Caki2 (cell line): Measurements from ENCODE around the gene SPATS2L. TPM values are rescaled to one million over a fixed set of nuclear protein-coding genes. Genes with fewer than 3 reads are reported as not detected.

Experiments used
- DNase-seq: peaks from one replicate; pipeline ENCODE4 v3.0.0-alpha.2; 2015; ENCODE audit warnings: low read depth
- in situ Hi-C: cut with HindIII; loops from 2 replicates; pipeline ENCODE4 v1.10.0; 2016; ENCODE audit warnings: low sequenced_read_pairs, low pct_unique_long_range_greater_than_20kb, mixed read lengths
- total RNA-seq: library from RNA; depleted of rRNA; stranded (reverse); fragments of >200 nt; shearing (Covaris generic); gene quantifications from 2 replicates; pipeline ENCODE4 v1.2.3, GENCODE V29; 2014; ENCODE audit warnings: low replicate concordance

The SPATS2L gene
- total RNA-seq, 1 experiment from 2014 or later, result 34.6 TPM

- no peak for DNase-seq
- in situ Hi-C loops, result no loop called here
Observed at GRCh38 chr2:200461846-200462710, 155.6 kb downstream of the SPATS2L start.

- in situ Hi-C loops, result no loop called here
Observed at GRCh38 chr2:200463452-200463851, 157.0 kb downstream of the SPATS2L start.

GRCh38 chr2:200466425-200467418 lies 160.2 kb downstream of the SPATS2L start:
- in situ Hi-C loops, result no loop called here
- no peak for DNase-seq

More at GRCh38 chr2:200463452-200463851, 157.0 kb downstream of the SPATS2L start:
- no peak for DNase-seq

- no peak for DNase-seq
- in situ Hi-C loops, result no loop called here
Observed at GRCh38 chr2:200467806-200468681, 161.6 kb downstream of the SPATS2L start.

DNA sequence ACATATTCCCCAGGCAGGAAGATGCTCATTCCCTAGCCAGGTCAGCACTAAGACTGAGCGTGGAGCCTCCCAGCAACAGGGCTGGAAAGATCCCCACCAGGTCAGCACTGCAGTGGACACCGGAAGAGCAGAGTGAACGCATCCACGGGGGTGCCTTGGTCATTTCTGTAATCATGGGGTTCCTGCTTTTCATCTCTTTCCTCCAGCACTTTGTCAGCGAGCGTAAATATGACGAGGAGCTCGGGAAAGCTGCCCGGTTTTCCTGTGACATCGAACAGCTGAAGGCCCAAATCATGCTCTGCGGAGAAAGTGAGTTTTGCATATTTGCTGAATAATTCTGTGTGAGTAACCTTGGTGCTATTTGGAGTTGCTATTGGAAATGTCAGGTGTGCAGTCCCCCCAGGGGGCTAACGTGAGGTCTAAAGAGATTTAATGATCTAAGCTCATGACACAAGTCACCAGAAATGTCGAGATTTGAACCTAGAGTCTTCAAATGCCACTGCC lies 163.3 kb downstream of the SPATS2L start:
- in situ Hi-C loops, result no loop called here
- no peak for DNase-seq

DNA sequence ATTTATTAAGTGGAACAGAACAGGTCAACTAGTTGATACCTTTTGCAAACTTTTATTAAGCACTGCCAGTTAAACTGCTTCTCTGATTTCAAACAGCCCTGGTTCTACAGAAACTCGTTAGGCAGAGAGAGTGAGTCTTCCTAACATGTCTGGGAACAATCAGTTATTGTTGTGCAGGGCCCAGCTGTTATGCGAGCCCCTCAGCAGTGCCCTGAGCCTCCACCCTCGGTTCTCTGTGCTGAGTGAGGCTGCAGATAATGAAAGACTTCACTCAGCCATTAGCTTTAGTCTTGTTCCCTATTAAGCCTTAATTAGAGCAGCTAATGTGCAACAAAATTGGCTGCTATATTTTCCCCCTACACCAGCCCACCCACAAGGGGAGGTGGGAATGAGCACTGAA lies 163.7 kb downstream of the SPATS2L start:
- DNase-seq, result no peak
- in situ Hi-C loops, result no loop called here

GRCh38 chr2:200471324-200471848 lies 164.9 kb downstream of the SPATS2L start:
- peak; percentile 52 for DNase-seq
- in situ Hi-C loops, result no loop called here

DNA sequence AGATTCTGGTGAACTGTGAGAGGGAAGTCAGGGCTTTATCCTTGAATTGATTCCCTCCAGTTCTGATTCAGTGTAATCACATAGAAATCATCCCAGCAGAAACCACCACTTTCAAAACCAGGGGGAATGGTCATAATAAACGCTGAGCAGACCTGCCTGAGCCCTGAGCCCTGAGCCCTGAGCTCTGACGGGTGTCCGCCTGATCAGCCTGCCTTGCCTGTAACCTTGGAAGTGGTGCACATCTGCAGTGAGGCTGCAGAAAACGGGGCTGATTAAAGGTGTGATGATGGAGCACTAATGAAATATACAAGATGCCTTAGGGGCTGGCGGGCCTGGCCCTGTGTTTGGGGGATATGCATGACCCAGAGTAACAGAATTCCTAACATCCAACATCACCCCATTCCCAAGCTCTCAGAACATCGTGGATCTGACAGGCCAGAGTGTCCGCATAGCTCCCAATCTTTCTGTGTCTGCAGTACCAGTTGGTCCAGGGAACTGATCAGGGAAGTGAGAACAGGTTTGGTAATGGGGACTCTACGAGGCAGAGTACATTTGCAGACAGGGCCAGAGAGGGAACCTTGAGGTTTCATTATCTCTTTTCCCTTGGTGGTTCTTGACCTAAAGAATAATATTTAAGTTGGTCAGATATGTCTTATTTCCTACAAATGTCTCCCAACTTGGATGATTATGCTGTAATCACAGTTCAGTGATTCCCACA lies 165.6 kb downstream of the SPATS2L start:
- in situ Hi-C loops, result no loop called here
- no peak for DNase-seq

GRCh38 chr2:200472853-200473464 lies 166.5 kb downstream of the SPATS2L start:
- DNase-seq, result no peak
- in situ Hi-C loops, result no loop called here

DNA sequence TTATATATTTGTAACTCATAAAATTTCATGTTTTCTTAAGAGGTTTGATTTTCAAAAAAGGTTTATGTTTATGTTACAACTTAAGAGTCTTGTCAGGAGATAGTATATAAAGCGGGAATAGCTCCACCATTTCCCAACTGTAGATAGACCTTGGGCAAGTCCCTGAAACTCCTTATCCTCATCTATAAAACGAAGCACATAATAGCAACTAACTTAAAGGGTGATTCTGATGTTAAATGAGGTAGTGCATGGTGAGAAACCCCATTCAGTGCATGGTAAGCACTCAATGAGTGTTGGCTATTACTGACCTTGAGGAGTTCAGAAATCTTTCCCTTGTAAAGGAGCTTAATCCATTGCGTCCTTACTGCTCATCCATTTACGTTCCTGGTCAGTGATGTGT lies 169.3 kb downstream of the SPATS2L start:
- no peak for DNase-seq
- in situ Hi-C loops, result loop anchor here (25.0 kb wide), 1 partner anchor 163 kb away; the partner anchor contains the start of gene SPATS2L

DNA sequence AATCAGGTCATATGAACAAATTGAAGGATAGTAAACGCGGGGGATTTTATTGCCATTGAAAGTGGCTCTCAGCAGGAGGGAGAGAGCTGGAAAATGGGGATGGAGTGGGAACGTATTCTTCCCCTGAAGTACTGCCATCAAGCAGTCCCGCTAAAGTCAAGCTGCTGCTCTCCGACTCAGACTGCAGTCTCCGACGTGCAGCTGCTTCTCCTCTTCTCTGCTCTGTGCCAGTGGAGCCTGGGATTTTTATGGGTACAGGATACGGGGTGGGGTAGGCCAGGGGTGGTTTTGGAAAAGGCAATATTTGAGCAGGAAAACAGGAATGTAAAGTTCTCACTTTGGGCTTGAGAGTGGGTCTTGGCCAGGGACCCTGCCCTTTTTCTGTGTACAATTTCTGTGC lies 170.3 kb downstream of the SPATS2L start:
- in situ Hi-C loops, result loop anchor here (25.0 kb wide), 1 partner anchor 165 kb away; the partner anchor contains the start of gene SPATS2L
- DNase-seq, result no peak

DNA sequence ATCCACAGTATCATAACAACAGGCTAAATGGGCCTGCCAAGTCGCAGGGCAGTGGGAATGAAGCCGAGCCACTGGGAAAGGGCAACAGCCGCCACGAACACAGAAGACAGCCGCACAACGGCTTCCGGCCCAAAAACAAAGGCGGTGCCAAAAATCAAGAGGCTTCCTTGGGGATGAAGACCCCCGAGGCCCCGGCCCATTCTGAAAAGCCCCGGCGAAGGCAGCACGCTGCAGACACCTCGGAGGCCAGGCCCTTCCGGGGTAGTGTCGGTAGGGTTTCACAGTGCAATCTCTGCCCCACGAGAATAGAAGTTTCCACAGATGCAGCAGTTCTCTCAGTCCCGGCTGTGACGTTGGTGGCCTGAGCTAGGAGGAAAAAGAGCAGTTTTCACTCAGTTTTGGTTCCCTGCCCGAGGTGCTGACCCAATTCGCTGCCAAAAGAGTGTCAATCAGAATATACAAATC lies 171.2 kb downstream of the SPATS2L start:
- in situ Hi-C loops, result loop anchor here (25.0 kb wide), 1 partner anchor 165 kb away; the partner anchor contains the start of gene SPATS2L
- DNase-seq, result no peak

DNA sequence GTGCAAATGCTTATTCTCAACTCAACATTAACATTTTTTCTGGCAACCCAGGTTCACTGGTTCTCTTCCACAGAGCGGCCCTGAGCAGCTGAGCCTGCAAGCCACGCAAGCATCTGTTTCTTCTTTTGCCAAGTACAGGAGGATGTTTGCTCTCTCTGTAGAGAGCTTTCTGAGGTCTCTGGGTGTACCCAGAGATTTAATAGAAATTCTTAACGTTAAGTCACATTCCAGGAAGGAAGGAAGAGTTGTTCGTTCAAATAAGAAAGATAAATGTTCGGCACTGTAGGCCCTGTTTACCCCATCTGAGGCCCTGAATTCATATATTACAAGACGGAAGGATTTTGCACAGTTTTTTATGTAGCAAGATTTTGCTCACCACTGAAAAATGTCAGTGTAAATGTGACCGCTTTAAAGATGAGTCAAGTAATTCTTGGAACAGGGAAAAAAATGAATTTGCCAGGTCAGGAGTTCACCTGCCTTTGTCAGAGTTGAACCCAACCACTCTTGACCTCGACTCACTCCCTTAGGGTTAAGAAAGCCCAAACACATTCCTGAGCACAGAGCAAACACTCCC lies 173.3 kb downstream of the SPATS2L start:
- in situ Hi-C loops, result loop anchor here (25.0 kb wide), 1 partner anchor 167 kb away; the partner anchor contains the start of gene SPATS2L
- DNase-seq, result no peak

- in situ Hi-C loops, result loop anchor here (25.0 kb wide), 1 partner anchor 170 kb away; the partner anchor contains the start of gene SPATS2L
- no peak for DNase-seq
Observed at GRCh38 chr2:200482194-200482593, 175.7 kb downstream of the SPATS2L start.

GRCh38 chr2:200483729-200484198 lies 177.3 kb downstream of the SPATS2L start:
- DNase-seq, result peak; percentile 47
- in situ Hi-C loops, result loop anchor here (25.0 kb wide), 1 partner anchor 171 kb away; the partner anchor contains the start of gene SPATS2L

DNA sequence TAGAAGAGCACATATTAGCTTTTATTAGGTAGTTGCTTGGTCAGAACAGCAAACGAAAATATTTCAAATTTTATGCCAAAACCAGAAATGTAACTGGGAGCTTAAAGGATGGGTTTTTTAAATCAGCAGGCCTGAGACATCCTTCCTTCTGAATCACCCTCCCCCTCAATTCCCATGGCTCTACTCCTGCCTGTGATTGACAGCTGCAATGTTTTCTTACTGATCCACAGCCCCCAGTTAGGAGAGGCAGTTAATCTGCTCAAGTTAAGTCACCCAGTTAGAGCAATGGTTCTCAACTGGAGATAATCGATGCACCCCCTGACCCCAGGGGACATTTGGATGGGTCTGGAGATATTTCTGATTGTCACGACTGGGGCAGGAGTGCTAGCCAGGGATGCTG lies 178.4 kb downstream of the SPATS2L start:
- no peak for DNase-seq
- in situ Hi-C loops, result loop anchor here (25.0 kb wide), 1 partner anchor 173 kb away; the partner anchor contains the start of gene SPATS2L
